Activated CD8-positive, alpha-beta T cell treated with anti-CD3 and anti-CD28 coated beads for 36 hours (primary cell): ENCODE data around the gene ZNF3. TPM values are rescaled to one million over a fixed set of nuclear protein-coding genes. Genes with fewer than 3 reads are reported as not detected.

Source experiments
- ATAC-seq: fragments of 200-7000 bp; cut with Tn5 transposase; one replicate; pipeline ENCODE4 v1.10.0; 2021; ENCODE audit warnings: mild to moderate bottlenecking, moderate library complexity
- CTCF ChIA-PET: fragments of 350-600 bp; sonication (Branson Sonifier 250); formaldehyde crosslinking; loops from one replicate; lab custom pipeline; 2021; ENCODE audit warnings: antibody characterized with exemption; lab: Charles Lee
- POLR2A ChIA-PET: fragments of 350-600 bp; sonication (Branson Sonifier 250); formaldehyde crosslinking; loops from one replicate; lab custom pipeline; 2021; ENCODE audit warnings: antibody characterized with exemption; lab: Charles Lee
- DNase-seq: peaks from one replicate; pipeline ENCODE4 v3.0.0-alpha.2; 2020
- H3K27ac Mint-ChIP-seq: one replicate; pipeline ENCODE4 v1.8.0; 2021; ENCODE audit warnings: mild to moderate bottlenecking, mixed read lengths
- H3K27me3 Mint-ChIP-seq: one replicate; pipeline ENCODE4 v1.8.0; 2021; ENCODE audit warnings: mixed read lengths
- H3K36me3 Mint-ChIP-seq: one replicate; pipeline ENCODE4 v1.8.0; 2021; ENCODE audit warnings: low read depth, mixed read lengths
- H3K4me1 Mint-ChIP-seq: one replicate; pipeline ENCODE4 v1.8.0; 2021; ENCODE audit warnings: low read depth, mixed read lengths
- H3K4me3 Mint-ChIP-seq: one replicate; pipeline ENCODE4 v1.8.0; 2021; ENCODE audit warnings: mild to moderate bottlenecking, moderate library complexity, mixed read lengths
- H3K9me3 Mint-ChIP-seq: one replicate; pipeline ENCODE4 v1.8.0; 2021; ENCODE audit warnings: mixed read lengths
- intact Hi-C: fragments of 100-400 bp; cut with micrococcal nuclease; formaldehyde crosslinking; loops from one replicate; pipeline ENCODE4 v1.10.0; 2022
- total RNA-seq, 2 experiments: library from RNA; stranded (reverse); gene quantifications; one replicate each; pipeline ENCODE4 v1.2.3, GENCODE V29; 2021
- TF ChIP-seq, protein P1 (sequence below): fragments of 200-600 bp; IDR thresholded peaks from one replicate; pipeline ENCODE4 v1.8.0; 2022; ENCODE audit warnings: antibody characterized with exemption, mild to moderate bottlenecking

The ZNF3 gene
- total RNA-seq, 2 experiments from 2014 or later, result 16.4 to 18.9 TPM

DNA sequence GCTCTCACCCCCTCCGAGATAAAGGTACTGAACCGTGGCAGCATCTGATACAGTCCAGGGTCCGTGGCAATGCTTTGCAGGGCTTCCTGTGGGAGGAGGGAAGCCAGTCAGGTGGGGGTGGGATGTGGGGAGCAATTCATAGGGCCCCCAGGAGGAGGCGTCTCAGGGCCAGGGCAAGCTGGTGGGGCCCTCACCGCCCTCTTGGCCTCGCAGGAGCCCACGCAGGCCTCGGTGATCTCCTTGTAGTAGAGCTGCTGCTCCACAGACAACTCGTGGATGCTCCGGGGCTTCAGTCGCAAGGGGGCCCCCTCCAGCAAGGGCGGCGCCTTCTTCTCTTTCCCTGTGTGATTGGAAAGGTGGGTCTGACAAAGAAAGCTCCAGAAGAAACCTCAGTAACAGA is 30.4 kb upstream of the ZNF3 start:
- ChIA-PET POLR2A (interaction anchor here (0.8 to 4.8 kb wide), 6 partner anchors 10 to 316 kb away, joined by 4 to 59 read pairs (median 8); partner anchors contain the start of genes AP4M1, MCM7 and ZCWPW1), CTCF (interaction anchor here (0.6 to 1.5 kb wide), 3 partner anchors 10 to 110 kb away, joined by 3 to 4 read pairs (median 4); partner anchors contain the start of gene AP4M1)
- H3K36me3 Mint-ChIP-seq, result peaks cover 18% of the 10 kb centered on the region

GRCh38 chr7:100111156-100111555 is 29.6 kb upstream of the ZNF3 start:
- intact Hi-C loops, result no loop called here
- ATAC-seq (no peak), DNase-seq (no peak)
- Mint-ChIP-seq H3K4me1 (no peaks in the 10 kb centered on the region), H3K27me3 (no peaks in the 10 kb centered on the region), H3K36me3 (peaks cover 21% of the 10 kb centered on the region), H3K9me3 (no peaks in the 10 kb centered on the region), H3K27ac (no peak overlapping the region), H3K4me3 (no peak overlapping the region)
- TF ChIP-seq, protein P1, sequence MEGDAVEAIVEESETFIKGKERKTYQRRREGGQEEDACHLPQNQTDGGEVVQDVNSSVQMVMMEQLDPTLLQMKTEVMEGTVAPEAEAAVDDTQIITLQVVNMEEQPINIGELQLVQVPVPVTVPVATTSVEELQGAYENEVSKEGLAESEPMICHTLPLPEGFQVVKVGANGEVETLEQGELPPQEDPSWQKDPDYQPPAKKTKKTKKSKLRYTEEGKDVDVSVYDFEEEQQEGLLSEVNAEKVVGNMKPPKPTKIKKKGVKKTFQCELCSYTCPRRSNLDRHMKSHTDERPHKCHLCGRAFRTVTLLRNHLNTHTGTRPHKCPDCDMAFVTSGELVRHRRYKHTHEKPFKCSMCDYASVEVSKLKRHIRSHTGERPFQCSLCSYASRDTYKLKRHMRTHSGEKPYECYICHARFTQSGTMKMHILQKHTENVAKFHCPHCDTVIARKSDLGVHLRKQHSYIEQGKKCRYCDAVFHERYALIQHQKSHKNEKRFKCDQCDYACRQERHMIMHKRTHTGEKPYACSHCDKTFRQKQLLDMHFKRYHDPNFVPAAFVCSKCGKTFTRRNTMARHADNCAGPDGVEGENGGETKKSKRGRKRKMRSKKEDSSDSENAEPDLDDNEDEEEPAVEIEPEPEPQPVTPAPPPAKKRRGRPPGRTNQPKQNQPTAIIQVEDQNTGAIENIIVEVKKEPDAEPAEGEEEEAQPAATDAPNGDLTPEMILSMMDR, result no peak
- ChIA-PET CTCF (interaction anchor here (0.8 to 1.2 kb wide), 2 partner anchors 9 to 20 kb away, joined by 3 to 4 read pairs; no protein-coding TSS in a partner anchor), POLR2A (interaction anchor here (0.8 to 4.8 kb wide), 5 partner anchors 9 to 645 kb away, joined by 3 to 59 read pairs (median 7); partner anchors contain the start of genes AP4M1, ATP5MF and MCM7)

More for the DNA sequence above, 30.4 kb upstream of the ZNF3 start:
- TF ChIP-seq, protein P1, result no peak
- Mint-ChIP-seq H3K27ac (no peak overlapping the region), H3K4me3 (no peak overlapping the region), H3K27me3 (no peaks in the 10 kb centered on the region), H3K4me1 (no peaks in the 10 kb centered on the region), H3K9me3 (no peaks in the 10 kb centered on the region)
- no peak for ATAC-seq
- DNase-seq, result no peak
- intact Hi-C loops, result no loop called here

DNA sequence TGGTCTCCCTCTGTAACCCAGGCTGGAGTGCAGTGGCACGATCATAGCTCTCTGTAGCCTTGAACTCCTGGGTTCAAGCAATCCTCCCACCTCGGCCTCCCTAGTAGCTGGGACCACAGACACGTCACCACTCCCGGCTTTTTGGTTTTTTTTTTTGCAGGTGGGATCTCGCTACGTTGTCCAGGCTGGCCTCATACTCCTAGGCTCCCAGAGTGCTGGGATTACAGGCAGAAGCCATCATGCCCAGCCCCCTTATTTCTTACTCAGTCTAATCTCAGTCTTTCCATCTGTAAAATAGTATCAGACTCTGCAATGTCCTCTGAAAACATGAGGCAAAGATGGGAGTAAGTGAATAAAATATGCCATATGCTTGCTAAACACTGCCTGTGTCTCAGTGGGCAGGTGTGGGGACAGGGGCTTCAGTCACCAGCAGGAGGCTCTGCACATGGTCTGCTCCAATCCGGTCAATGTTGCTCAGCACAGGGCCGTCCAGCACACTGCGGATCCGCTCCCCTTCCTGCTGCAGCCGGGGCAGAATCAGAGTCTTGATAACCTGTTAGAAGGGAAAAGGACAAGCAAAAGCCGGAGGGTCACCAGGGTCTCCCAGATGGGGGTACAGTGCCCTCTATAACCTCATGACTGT is 28.1 kb upstream of the ZNF3 start:
- Mint-ChIP-seq H3K27me3 (no peaks in the 10 kb centered on the region), H3K9me3 (no peaks in the 10 kb centered on the region), H3K36me3 (peaks cover 19% of the 10 kb centered on the region), H3K4me3 (no peak overlapping the region), H3K4me1 (no peaks in the 10 kb centered on the region), H3K27ac (no peak overlapping the region)
- ChIA-PET CTCF (no interaction called here), POLR2A (interaction anchor here (1.0 to 1.1 kb wide), 2 partner anchors 19 to 27 kb away, joined by 3 read pairs; no protein-coding TSS in a partner anchor)
- intact Hi-C loops, result no loop called here
- ATAC-seq (no peak), DNase-seq (no peak)
- TF ChIP-seq, protein P1, result no peak

- H3K4me3 Mint-ChIP-seq, result no peak overlapping the region
- no peak overlapping the region for H3K27ac Mint-ChIP-seq
- ChIA-PET CTCF (no interaction called here), POLR2A (interaction anchor here (1.3 kb wide), 1 partner anchor 12 kb away, joined by 3 read pairs; no protein-coding TSS in a partner anchor)
- intact Hi-C loops, result no loop called here
- no peaks in the 10 kb centered on the region for H3K27me3 Mint-ChIP-seq
- ATAC-seq, result no peak
- TF ChIP-seq, protein P1, result no peak
- no peak for DNase-seq
- no peaks in the 10 kb centered on the region for H3K9me3 Mint-ChIP-seq
- peaks cover 21% of the 10 kb centered on the region for H3K36me3 Mint-ChIP-seq
- peaks cover 2% of the 10 kb centered on the region for H3K4me1 Mint-ChIP-seq
Measured at GRCh38 chr7:100107890-100108289, 26.4 kb upstream of the ZNF3 start.
